ENCODE data around the gene CARD11.
"Not testable (repeated sequence)": the region's sequence is repeated elsewhere in the genome, so short reads cannot be mapped to it uniquely, and the experiment has no call there.

CARD11 gene

DNA sequence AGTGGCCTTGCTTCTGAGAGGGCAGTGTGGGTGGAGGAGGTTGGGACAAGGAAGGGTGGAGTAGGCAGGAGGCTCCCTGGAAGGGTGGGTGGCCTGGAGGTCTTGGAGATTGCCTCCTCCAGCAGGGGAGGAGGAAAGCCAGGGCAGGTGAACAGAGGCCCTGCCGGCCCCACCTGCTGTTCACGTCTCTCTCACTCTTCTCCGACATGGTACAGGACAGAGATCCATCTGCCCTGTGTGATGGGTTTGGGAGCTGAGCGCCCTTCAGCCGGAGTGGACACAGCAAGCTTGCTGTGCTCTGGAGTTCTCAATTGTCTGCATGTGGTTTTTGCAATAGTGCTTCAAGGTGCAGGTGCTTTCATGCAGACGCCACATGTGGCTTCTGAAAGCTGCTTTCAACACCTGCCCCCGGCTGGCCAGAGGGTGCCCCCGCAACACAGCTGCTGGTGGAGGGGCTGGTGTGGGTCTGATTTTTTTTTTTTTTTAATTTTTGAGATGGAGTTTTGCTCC lies 116.7 kb downstream of the CARD11 start:
- DNase-seq (ENCODE audit: low spot score) = no peak

DNA sequence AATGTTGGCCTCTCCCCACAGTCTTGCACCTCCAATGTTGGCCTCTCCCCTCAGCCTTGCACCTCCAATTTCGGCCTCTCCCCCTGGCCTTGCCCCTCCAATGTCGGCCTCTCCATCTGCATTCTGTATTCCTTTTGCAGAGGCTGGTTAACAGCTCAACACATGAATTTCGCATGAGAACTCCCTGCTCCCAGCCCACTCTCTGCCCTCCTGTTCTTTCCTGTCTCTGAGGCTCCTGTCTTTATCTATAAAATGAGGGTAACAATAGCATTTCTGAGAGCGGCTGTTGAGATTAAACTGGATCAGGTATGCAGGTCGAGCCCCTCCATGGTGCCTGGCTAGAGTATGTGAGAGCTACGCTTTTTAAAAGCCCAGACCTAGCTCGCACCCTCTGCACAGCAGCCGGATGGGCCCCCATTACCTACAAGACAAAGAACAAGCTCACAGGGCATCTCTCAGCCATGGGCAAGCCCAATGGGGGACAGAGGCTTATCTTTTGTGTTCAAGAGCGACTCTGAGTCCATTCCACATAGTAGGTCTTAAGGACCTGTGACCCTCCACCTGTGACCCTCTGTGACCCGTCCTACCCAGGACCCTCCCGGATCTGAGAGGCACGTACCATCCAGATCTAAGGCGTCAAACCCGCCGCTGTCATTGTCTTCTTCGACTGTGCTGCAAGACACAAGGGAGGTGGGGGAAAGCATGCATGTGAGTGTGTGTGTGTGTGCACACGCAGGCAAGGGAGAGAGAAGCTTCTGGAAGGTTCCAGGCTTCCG lies 117.4 kb downstream of the CARD11 start:
- DNase-seq (ENCODE audit: low spot score) = no peak

DNA sequence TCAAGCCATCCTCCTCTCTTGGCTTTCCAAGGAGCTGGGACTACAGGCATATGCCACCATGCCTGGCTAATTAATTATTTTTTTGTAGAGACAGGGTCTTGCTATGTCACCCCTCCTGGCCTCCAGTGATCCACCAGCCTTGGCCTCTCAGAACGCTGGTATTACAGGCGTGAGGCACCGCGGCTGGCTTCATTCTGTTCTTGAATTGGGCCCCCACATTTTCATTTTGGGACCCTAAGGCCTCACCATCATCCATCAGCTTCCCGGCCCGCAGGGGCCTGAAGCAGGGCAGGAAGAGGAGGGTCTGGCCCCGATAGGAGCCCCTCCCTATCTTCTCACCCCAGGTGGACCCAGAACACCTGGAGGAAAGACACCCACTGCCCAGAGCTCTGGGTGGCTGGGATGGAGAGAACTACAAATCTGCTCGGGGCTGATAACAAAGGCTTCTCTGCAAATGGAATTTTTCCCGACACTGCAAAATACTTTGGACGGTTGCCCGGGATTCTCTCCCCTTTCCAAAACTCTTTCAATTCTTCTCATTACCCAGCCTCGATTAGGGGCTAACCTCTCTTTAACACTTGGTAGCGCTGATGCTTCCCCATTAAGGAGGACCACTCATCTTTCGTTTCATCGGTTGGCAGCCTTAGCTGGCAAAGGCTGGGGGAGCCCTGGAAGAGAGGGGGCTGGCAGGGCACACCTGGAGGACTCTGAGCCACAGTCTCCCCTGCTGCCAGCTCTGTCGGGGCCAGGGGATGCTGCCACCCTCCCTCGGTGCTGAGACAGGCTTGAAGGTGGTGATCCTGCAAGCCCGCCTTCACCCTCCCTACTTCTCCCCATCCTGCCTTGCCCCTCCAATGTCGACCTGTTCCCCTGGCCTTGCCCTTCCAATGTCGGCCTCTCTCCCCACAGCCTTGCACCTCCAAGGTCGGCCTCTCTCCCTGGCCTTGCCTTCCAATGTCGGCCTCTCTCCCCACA lies 118.5 kb downstream of the CARD11 start:
- DNase-seq (ENCODE audit: low spot score) = no peak

GRCh38 chr7:2923886-2924574 lies 119.6 kb downstream of the CARD11 start:
- DNase-seq (ENCODE audit: low spot score) = no peak

- DNase-seq (ENCODE audit: low spot score) = no peak
Observed at GRCh38 chr7:2923291-2923781, 120.3 kb downstream of the CARD11 start.

GRCh38 chr7:2922866-2923265 lies 120.8 kb downstream of the CARD11 start:
- DNase-seq (ENCODE audit: low spot score) = no peak

DNA sequence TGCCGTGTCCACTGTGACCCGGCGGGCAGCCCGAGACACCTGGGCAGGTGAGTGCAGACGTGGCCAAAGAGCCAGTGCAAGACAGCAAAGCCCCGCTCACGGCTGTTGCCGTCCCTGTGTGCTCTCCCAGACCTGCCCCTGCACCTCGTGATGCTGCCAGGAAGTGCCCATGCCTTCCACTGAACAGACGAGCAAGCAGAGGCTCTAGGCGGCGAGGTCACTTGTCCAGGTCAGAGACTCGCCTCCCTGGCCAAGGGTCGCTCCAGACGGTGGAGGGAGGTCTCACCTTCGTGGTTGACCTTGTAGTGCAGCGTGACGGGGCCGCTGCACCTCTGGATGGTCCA lies 121.3 kb downstream of the CARD11 start:
- DNase-seq (ENCODE audit: low spot score) = no peak

- DNase-seq (ENCODE audit: low spot score) = no peak
Observed at GRCh38 chr7:2921653-2922347, 121.9 kb downstream of the CARD11 start.

GRCh38 chr7:2920956-2921652 lies 122.6 kb downstream of the CARD11 start:
- DNase-seq (ENCODE audit: low spot score) = no peak

DNA sequence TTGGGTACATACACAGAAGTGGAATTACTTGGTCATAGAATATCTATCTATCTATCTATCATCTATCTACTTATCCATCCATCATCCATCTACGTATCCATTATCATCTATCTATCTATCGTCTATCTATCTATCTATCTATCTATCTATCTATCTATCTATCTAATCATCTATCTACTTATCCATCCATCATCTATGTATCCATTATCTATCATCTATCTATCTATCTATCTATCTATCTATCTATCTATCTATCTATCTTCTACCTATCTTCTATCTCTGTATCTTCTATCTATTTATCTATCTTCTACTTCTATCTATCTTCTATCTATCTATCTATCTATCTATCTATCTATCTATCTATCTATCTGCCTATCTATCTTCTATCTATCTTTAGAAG lies 123.2 kb downstream of the CARD11 start:
- not testable (repeated sequence) for DNase-seq (ENCODE audit: low spot score)

DNA sequence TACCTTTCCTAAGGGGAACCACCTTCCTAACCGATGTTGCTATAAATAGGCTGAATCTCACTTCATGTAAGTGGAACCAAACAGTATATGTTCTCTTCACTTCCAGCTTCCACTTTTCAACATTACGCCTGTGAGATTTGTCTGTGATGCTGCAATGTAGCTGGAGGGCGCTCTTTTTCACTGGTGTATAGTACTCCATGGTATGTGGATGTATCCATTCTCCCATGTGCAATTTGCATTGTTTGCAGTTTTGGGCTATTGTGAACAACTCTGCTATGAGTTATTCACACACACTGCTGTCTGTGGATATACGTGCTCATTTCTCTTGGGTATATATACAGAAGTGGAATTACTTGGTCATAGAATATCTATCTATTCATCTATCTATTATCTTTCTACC lies 123.6 kb downstream of the CARD11 start:
- DNase-seq (ENCODE audit: low spot score) = no peak

DNA sequence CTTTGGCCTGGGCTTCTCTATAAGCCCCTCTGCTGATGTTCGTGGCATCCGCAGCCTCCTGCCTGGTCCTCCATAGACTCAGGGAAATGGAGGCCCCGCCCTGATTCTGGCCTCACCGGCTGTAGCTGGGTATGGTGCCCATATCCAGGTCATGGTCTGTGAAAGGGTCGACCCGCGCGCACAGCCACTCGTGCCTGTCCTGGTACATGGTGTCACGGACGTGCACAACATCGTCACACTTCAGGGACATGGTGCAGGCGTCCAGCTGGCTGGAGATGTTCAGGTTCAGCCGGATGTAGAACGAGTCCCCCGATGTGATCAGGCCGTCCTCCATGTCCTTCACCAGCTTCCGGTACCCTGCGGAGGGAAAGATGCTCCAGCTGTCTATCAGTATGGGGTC lies 124.4 kb downstream of the CARD11 start:
- no peak for DNase-seq (ENCODE audit: low spot score)

DNA sequence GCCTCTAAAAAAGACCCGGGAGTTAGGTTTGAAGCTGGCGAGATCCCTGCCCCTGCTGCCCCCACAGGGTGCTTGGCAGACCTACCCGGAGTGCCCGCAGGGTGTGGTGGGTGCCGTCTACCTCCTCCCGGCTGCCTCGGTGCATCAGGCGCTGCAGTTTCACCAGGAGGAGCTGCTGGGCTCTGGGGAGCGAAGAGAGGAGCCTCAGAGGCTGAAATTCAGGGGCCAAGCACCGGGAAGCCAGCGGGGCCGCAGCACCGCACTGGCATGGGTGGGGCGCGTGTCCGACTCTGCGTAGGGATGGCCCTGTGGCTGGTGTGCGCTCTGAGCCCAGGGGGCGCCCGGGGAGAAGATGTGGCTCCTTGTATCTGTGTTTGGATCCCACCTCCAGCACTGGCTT lies 125.3 kb downstream of the CARD11 start:
- no peak for DNase-seq (ENCODE audit: low spot score)

- no peak for DNase-seq (ENCODE audit: low spot score)
Observed at GRCh38 chr7:2915023-2915422, 128.6 kb downstream of the CARD11 start.

DNA sequence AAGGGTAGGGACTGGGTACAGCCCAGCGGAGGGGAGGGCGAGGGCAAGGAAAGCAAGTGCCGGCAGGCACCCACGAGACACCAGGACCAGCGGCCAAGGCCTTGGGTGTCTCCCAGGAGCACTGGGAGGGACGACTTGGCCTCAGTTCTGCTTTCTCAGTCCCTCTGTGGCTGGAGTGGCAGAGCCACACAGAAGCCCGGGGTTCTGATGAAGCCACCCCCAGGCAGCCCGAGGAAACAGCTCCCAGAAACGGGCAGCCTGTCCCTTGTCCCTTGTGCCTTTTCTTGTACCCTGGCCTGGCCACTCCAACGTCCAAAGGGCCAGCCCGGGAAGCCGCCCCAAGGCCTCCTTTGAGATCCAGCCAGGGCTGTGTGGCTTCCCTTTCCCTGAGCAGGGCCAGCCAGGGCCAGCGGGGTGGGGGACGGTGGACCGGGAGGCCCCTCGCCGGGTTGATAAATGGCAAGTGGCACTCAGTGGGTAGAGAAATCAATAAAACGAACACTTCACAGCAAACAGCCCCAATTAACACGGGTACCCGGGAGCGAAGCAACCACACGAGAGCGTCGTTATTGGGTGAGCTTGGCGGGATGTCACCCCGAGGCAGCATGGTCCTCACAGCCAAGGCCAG lies 129.8 kb downstream of the CARD11 start:
- no peak for DNase-seq (ENCODE audit: low spot score)

DNA sequence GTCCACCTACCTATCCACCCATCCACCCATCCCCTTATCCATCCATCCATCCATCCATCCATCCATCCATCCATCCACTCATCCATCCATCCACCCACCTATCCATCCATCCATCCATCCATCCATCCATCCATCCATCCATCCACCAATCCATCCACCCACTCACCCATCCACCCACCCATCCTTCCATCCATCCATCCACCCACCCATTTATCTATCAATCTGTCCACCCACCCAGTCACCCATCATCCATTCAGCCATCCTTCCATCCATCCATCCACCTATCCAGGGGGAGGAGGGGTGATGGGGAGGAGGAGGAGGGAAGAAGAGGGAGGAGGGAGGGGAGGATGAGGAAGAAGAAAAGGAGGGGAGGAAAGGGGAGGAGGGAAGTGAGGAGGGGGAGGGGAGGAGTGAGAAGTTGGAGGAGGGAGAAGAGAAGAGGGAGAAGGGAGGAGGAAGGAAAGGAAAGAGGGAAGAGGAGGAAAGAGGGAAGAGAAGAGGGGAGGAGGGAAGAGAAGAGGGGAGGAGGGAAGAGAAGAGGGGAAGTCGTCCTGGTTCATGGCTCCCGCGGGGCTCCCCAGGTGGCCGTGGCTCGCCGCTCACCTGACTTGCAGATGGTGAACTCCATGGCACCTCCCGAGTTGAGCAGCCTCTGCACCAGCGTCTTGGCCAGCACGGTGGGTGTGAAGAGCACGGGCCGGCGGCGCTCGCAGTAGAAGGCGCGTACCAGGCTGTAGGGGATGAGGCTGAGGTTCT lies 130.8 kb downstream of the CARD11 start:
- no peak for DNase-seq (ENCODE audit: low spot score)

DNA sequence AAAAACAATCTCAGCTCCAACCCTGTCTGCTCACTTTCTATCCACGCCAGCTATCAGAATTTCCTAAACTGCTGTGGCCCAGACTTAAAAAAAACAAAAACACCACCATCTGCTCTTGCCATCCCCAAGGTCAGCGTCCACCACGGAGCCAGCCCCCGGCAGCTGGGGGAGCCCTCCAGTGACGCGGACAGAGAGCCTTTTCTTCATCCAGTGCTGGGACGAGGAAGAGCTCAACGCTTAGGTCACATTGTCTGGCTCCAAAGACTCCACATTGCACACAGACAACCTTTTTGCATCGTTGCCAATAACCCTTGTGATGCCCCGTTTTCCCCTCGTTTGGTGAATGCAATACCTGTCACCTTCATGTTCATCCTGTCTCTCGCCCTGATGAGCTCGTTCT lies 132.2 kb downstream of the CARD11 start:
- DNase-seq (ENCODE audit: low spot score) = no peak

- DNase-seq (ENCODE audit: low spot score) = no peak
Observed at GRCh38 chr7:2909471-2910039, 134.1 kb downstream of the CARD11 start.

DNA sequence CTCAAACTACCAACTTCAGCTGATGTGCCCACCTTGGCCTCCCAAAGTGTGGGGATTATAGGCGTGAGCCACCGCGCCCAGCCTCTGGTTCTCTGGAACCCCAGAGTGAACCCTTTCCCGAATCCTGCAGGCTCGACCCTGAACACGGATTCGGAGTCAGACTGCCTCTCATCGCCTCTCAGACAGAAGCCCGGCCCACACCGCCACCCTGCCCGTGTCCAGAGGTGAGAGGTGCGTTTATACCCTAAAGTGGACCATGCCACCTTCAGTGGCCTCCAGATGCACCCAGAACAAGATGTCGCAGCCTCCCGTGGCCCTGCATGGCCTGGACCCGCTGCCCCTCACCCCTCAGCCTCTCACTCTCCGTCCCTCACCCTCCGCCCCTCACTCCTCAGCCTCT lies 134.6 kb downstream of the CARD11 start:
- DNase-seq (ENCODE audit: low spot score) = no peak

Measured in SK-N-DZ (cell line).